Esophagus muscularis mucosa (tissue), 4 donors: ENCODE measurements around the gene ANXA7. TPM values are rescaled to one million over a fixed set of nuclear protein-coding genes. Genes with fewer than 3 reads are reported as not detected.

ENCODE experiments used
- DNase-seq: peaks from one replicate; pipeline ENCODE4 v3.0.0-alpha.2; 2017; ENCODE audit errors: extremely low spot score
- H3K27ac ChIP-seq, 4 donors: fragments of 200-600 bp; sonication (generic); replicated peaks in 1 of 4; 1 replicate in 3 of 4; 2 replicates in 1 of 4; pipeline ENCODE4 v1.5.1; 2016 to 2019; ENCODE audit warnings: mild to moderate bottlenecking in 1 of 4
- H3K27me3 ChIP-seq, 4 donors: fragments of 200-600 bp; sonication (generic); one replicate each; pipeline versions ENCODE4 v1.5.1 to v1.6.0; 2016 to 2019
- H3K36me3 ChIP-seq, 4 donors: fragments of 200-600 bp; sonication (generic); one replicate each; pipeline ENCODE4 v1.5.1; 2016 to 2019
- H3K4me1 ChIP-seq, 4 donors: fragments of 200-600 bp; sonication (generic); one replicate each; pipeline ENCODE4 v1.5.1; 2016 to 2019
- H3K4me3 ChIP-seq, 4 donors: fragments of 200-600 bp; sonication (generic); 1 replicate in 2 of 4; 2 replicates in 2 of 4; pipeline ENCODE4 v1.5.1; 2016 to 2019; ENCODE audit warnings: mild to moderate bottlenecking in 4 of 4, moderate library complexity in 1 of 4
- H3K9me3 ChIP-seq, 4 donors: fragments of 200-600 bp; sonication (generic); 1 replicate in 3 of 4; 2 replicates in 1 of 4; pipeline ENCODE4 v1.5.1; 2016 to 2019
- CTCF ChIP-seq, 3 experiments: fragments of 200-600 bp in 2 of 3; fragments of 450-650 bp in 1 of 3; sonication (generic) in 2 of 3; IDR thresholded peaks; one replicate each; pipeline ENCODE4 v1.5.1; 2017 to 2019; ENCODE audit warnings: antibody characterized with exemption in 3 of 3, mild to moderate bottlenecking in 2 of 3, moderate library complexity in 1 of 3
- EP300 ChIP-seq: sonication (generic); formaldehyde crosslinking; IDR thresholded peaks from one replicate; pipeline ENCODE4 v1.6.1; 2017; ENCODE audit warnings: antibody characterized with exemption
- POLR2A ChIP-seq: fragments of 450-650 bp; IDR thresholded peaks from one replicate; pipeline ENCODE4 v1.6.1; 2017; ENCODE audit warnings: antibody characterized with exemption, moderate library complexity, mild to moderate bottlenecking, low read depth
- POLR2AphosphoS5 ChIP-seq, 2 donors: sonication (generic); formaldehyde crosslinking; IDR thresholded peaks; one replicate each; pipeline ENCODE4 v1.6.1; 2017; ENCODE audit warnings: antibody characterized with exemption in 2 of 2
- WGBS: methylation state at CpG from one replicate; pipeline ENCODE4 v1.1.5; 2018; 5-methylcytosine and 5-hydroxymethylcytosine counted together
- intact Hi-C: fragments of 100-400 bp; cut with DNase I; formaldehyde crosslinking; loops from one replicate; pipeline ENCODE4 v1.15.1; 2023
- total RNA-seq, 4 donors: library from RNA; depleted of rRNA; stranded (reverse); fragments of >200 nt; gene quantifications; one replicate each; pipeline versions ENCODE4 v1.1.0 to v1.2.1, GENCODE V29; 2016

The ANXA7 gene
- total RNA-seq, 4 donors from 2014 or later, result 105 to 135 (median 128) TPM

- Histone ChIP-seq H3K27me3 (no peaks in the 10 kb centered on the region), H3K27ac (no peak overlapping the region), H3K4me1 (peaks cover 0 to 15% (median 5%) of the 10 kb centered on the region in 4 donors), H3K36me3 (peaks cover 10 to 64% (median 14%) of the 10 kb centered on the region in 4 donors), H3K4me3 (no peak overlapping the region), H3K9me3 (no peaks in the 10 kb centered on the region)
- WGBS, result 75% methylated on average over 1 of the region's 1 CpG
- TF ChIP-seq POLR2A (no peak), CTCF (IDR thresholded peaks at IDR 0.05) (no peak), EP300 (no peak), POLR2AphosphoS5 (IDR thresholded peaks at IDR 0.05) (no peak)
- intact Hi-C loops, result no loop called here
- no peak for DNase-seq
Observed at GRCh38 chr10:73439055-73439454, 25.2 kb upstream of the ANXA7 start.

GRCh38 chr10:73433538-73433867, 19.6 kb upstream of the ANXA7 start, which contains the start of gene MSS51:
Gene MSS51 (minus strand): TSS chr10:73433561. CDS start chr10:73428284, 5,277 bp downstream.
- intact Hi-C loops, result no loop called here
- no peak for DNase-seq
- TF ChIP-seq POLR2A, result no peak
- TF ChIP-seq POLR2AphosphoS5 (IDR thresholded peaks at IDR 0.05), result no peak
- no peak for TF ChIP-seq CTCF (IDR thresholded peaks at IDR 0.05)
- TF ChIP-seq EP300, result no peak
- Histone ChIP-seq H3K9me3 (no peaks in the 10 kb centered on the region), H3K27ac (no peak within 1 kb of the TSS), H3K4me3 (no peak within 1 kb of the TSS), H3K4me1 (no peaks in the 10 kb centered on the region), H3K27me3 (no peaks in the 10 kb centered on the region), H3K36me3 (peaks cover 8 to 53% (median 16%) of the 10 kb centered on the region in 4 donors)

DNA sequence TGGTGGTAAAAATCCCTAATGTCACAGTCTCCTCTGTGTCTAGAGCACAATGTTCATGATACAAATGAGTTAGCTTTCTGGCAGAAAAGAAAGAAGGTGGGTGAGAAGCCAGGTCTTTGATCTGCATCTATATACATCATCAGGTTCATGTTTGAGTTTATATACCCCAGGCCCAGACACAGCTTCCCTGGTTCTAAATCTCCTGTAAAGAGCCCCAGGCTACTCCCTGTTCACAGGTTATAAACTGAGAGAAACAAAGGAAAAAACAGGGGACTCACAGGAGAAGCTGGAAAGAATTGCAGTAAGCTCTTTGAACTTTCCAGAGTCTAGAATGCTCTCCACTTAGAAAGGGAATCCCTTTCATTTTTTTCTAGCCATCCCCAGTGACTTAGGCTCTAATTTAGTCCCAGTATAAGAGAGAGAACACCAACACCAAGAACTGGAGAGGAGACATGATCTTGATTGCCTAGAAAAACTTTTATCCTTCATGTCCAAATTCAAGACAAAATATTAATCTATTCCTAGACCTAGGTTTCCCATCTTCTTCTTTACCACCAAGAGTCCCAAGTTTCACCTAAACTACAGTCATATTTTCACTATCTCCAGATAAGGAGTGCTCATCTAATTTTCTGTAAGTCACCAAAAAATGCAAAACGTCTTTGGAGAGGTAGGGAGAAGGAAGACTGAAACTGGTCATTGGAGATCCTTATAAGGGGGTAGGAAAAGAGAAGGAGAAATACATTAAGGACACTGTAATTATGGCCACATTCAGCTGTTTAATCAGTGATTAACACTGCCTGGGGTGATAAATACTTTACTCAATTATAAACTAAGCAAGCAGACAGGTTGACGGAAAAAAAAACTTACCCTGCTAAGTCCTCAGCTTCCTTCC, 19.0 kb upstream of the ANXA7 start:
- peaks cover 7 to 55% (median 14%) of the 10 kb centered on the region in 4 donors for H3K36me3 ChIP-seq

DNA sequence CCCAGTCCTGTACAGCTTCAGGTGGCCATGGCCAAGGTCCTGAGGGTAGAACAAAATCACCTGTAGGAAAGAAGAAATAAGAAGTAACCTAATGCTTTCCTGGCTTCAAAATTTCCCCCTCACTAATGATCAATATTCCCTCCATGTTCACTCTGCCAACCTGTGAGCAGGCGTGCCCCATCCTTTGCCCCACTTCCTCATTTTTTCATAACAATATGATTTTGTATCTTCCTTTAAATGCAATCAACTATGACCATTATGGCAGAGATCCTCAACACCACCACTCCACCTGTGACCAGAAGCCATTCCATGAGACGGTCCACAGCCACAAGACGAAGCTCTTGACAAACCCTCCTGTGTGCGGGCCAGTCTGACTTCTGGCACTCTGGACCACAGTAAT, 12.5 kb upstream of the ANXA7 start:
- 96% methylated on average over 4 of the region's 4 CpGs for WGBS
- Histone ChIP-seq H3K36me3 (peaks cover 46 to 82% (median 59%) of the 10 kb centered on the region in 4 donors), H3K4me1 (no peaks in the 10 kb centered on the region), H3K27me3 (no peaks in the 10 kb centered on the region), H3K4me3 (no peak overlapping the region), H3K9me3 (no peaks in the 10 kb centered on the region), H3K27ac (no peak overlapping the region)
- DNase-seq, result no peak
- TF ChIP-seq POLR2A (no peak), CTCF (IDR thresholded peaks at IDR 0.05) (no peak), EP300 (no peak), POLR2AphosphoS5 (IDR thresholded peaks at IDR 0.05) (no peak)
- intact Hi-C loops, result no loop called here

More for the DNA sequence above, 19.0 kb upstream of the ANXA7 start:
- H3K9me3 ChIP-seq, result no peaks in the 10 kb centered on the region
- no peaks in the 10 kb centered on the region for H3K27me3 ChIP-seq
- no peaks in the 10 kb centered on the region for H3K4me1 ChIP-seq
- no peak for TF ChIP-seq EP300
- no peak for TF ChIP-seq CTCF (IDR thresholded peaks at IDR 0.05)
- TF ChIP-seq POLR2AphosphoS5 (IDR thresholded peaks at IDR 0.05), result no peak
- TF ChIP-seq POLR2A, result no peak
- DNase-seq, result no peak
- 69% methylated on average over 2 of the region's 2 CpGs for WGBS
- no peak overlapping the region for H3K4me3 ChIP-seq
- intact Hi-C loops, result no loop called here
- no peak overlapping the region for H3K27ac ChIP-seq
